ENCODE data around the gene LOXL4. TPM values are rescaled to one million over a fixed set of nuclear protein-coding genes. Genes with fewer than 3 reads are reported as not detected.

The LOXL4 gene
- total and polyA plus RNA-seq, 2 donors (not counting 1 experiment from before 2014, with no cell fraction given): 0.12 TPM; not detected in 1

DNA sequence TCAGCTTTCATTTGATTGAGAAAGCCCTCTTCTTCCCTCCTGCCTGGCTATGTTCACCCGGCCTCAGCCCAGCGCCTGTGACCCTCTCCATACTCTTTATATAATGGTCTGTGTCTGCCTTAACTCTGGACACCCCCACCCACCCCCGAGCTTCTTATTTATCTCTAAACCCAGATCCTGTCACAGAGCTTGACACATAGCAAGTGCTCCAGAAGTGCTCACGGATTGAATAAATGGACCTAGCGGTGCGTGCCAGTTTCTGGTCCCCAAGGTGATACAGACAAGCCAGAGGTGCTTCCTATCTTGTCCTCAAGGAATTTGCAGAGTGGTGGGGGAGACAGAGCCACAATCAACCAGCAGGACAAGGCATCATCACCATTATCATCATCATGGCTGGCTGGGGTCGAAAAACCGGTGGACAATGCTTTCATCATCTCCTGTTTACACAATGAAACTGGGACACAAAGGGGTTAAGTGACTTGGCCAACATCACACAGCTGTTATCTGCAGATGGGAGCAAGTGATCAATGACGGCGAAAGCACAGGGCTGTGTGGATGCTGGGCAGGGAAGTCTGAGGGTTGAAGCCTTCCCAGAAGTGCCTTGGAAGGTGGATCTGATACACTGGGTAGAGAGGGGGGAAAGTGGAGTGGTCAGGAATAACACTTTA lies 2.2 kb upstream of the LOXL4 start:
- POLR2A ChIA-PET: no interaction called here
- CTCF ChIA-PET: no interaction called here
- Histone ChIP-seq H3K4me1 (ENCODE audit: control insufficient read depth in 2 of 2, insufficient read depth in 2 of 2, low read length in 2 of 2) (peaks cover 5 to 11% of the 10 kb centered on the region in 2 donors), H3K27ac (ENCODE audit: low read length in 2 of 2) (no peak overlapping the region), H3K36me3 (replicated peaks in 1 of 2; ENCODE audit: control extremely low read depth in 1 of 2, control insufficient read depth in 1 of 2, extremely low read depth in 1 of 2, insufficient read depth in 2 of 2, low read length in 1 of 2) (no peaks in the 10 kb centered on the region), H3K9me3 (ENCODE audit: control extremely low read depth in 1 of 3, control insufficient read depth in 2 of 3, insufficient read depth in 1 of 3, low read length in 2 of 3) (no peaks in the 10 kb centered on the region), H4K20me1 (ENCODE audit: control insufficient read depth, insufficient read depth, low read length, poor library complexity, severe bottlenecking) (no peaks in the 10 kb centered on the region), H3K79me2 (ENCODE audit: control insufficient read depth, insufficient read depth, low read length) (no peaks in the 10 kb centered on the region), H3K9ac (ENCODE audit: low read length) (no peak overlapping the region), H3K4me3 (ENCODE audit: control extremely low read depth in 1 of 5, extremely low read depth in 1 of 5, insufficient read depth in 1 of 5, low read depth in 2 of 5, low read length in 4 of 5) (no peak overlapping the region), H3K4me2 (replicated peaks; ENCODE audit: low read depth, low read length, poor library complexity, severe bottlenecking) (no peak overlapping the region), H2AFZ (ENCODE audit: insufficient read depth, low read depth, low read length, poor library complexity, severe bottlenecking) (no peak overlapping the region), H3K27me3 (replicated peaks in 1 of 4; ENCODE audit: control extremely low read depth in 1 of 4, control insufficient read depth in 3 of 4, insufficient read depth in 4 of 4, low read length in 3 of 4) (peaks cover 0 to 18% (median 6%) of the 10 kb centered on the region in 4 experiments)
- no peak for DNase-seq
- WGBS (ENCODE audit: insufficient coverage): 81% methylated on average over 10 of the region's 10 CpGs
- H3K4me3 Mint-ChIP-seq: peak overlapping the region; percentile 30
- intact Hi-C loops (cut with micrococcal nuclease): no loop called here
- H3K4me1 Mint-ChIP-seq: peaks cover 8% of the 10 kb centered on the region
- ATAC-seq (ENCODE audit: low read depth): no peak
- H3K9me3 Mint-ChIP-seq (ENCODE audit: insufficient read depth): no peaks in the 10 kb centered on the region
- TF ChIP-seq EZH2 (IDR thresholded peaks at IDR 0.05; ENCODE audit: borderline replicate concordance, insufficient read depth, low read depth, low read length, poor library complexity, severe bottlenecking): no peak
- TF ChIP-seq, protein P1, sequence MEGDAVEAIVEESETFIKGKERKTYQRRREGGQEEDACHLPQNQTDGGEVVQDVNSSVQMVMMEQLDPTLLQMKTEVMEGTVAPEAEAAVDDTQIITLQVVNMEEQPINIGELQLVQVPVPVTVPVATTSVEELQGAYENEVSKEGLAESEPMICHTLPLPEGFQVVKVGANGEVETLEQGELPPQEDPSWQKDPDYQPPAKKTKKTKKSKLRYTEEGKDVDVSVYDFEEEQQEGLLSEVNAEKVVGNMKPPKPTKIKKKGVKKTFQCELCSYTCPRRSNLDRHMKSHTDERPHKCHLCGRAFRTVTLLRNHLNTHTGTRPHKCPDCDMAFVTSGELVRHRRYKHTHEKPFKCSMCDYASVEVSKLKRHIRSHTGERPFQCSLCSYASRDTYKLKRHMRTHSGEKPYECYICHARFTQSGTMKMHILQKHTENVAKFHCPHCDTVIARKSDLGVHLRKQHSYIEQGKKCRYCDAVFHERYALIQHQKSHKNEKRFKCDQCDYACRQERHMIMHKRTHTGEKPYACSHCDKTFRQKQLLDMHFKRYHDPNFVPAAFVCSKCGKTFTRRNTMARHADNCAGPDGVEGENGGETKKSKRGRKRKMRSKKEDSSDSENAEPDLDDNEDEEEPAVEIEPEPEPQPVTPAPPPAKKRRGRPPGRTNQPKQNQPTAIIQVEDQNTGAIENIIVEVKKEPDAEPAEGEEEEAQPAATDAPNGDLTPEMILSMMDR (IDR thresholded peaks at IDR 0.05): no peak
- no peak overlapping the region for H3K27ac Mint-ChIP-seq
- H3K27me3 Mint-ChIP-seq: peaks cover 52% of the 10 kb centered on the region

DNA sequence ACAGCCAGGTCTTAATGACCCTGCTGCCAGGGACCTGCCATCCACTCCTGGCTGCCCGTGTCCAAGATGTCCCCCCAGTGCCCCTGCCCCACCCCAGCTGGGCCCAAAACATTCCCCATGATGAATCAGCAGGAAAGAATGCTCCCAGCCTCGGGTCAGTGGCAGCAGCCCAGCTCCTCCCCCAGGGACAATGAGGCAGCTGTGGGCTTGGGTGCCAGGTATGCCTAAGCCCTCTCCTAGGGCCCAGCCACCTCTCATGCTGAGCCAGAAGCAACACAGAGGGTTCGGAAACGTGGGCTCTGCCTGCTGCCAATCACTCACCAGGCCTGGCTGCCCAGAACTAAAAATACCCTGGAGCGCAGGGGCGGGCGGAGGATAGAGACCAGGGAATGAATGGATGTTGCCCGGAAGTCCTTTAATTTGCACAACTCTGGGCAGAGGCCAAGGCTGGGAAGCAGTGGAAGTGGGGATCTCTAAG lies 1.5 kb upstream of the LOXL4 start:
- H3K4me1 Mint-ChIP-seq: peaks cover 8% of the 10 kb centered on the region
- Histone ChIP-seq H3K4me3 (ENCODE audit: control extremely low read depth in 1 of 5, extremely low read depth in 1 of 5, insufficient read depth in 1 of 5, low read depth in 2 of 5, low read length in 4 of 5) (no peak overlapping the region), H3K36me3 (replicated peaks in 1 of 2; ENCODE audit: control extremely low read depth in 1 of 2, control insufficient read depth in 1 of 2, extremely low read depth in 1 of 2, insufficient read depth in 2 of 2, low read length in 1 of 2) (no peaks in the 10 kb centered on the region), H3K27ac (ENCODE audit: low read length in 2 of 2) (no peak overlapping the region), H3K9me3 (ENCODE audit: control extremely low read depth in 1 of 3, control insufficient read depth in 2 of 3, insufficient read depth in 1 of 3, low read length in 2 of 3) (no peaks in the 10 kb centered on the region), H3K4me2 (replicated peaks; ENCODE audit: low read depth, low read length, poor library complexity, severe bottlenecking) (no peak overlapping the region), H3K9ac (ENCODE audit: low read length) (no peak overlapping the region), H3K27me3 (replicated peaks in 1 of 4; ENCODE audit: control extremely low read depth in 1 of 4, control insufficient read depth in 3 of 4, insufficient read depth in 4 of 4, low read length in 3 of 4) (peaks cover 0 to 18% (median 6%) of the 10 kb centered on the region in 4 experiments), H3K4me1 (ENCODE audit: control insufficient read depth in 2 of 2, insufficient read depth in 2 of 2, low read length in 2 of 2) (peaks cover 5 to 11% of the 10 kb centered on the region in 2 donors), H4K20me1 (ENCODE audit: control insufficient read depth, insufficient read depth, low read length, poor library complexity, severe bottlenecking) (no peaks in the 10 kb centered on the region), H3K79me2 (ENCODE audit: control insufficient read depth, insufficient read depth, low read length) (no peaks in the 10 kb centered on the region), H2AFZ (ENCODE audit: insufficient read depth, low read depth, low read length, poor library complexity, severe bottlenecking) (no peak overlapping the region)
- no peaks in the 10 kb centered on the region for H3K9me3 Mint-ChIP-seq (ENCODE audit: insufficient read depth)
- POLR2A ChIA-PET: no interaction called here
- CTCF ChIA-PET: interaction anchor here (1.4 kb wide), 1 partner anchor 100 kb away, joined by 4 read pairs; no protein-coding TSS in a partner anchor
- DNase-seq (no peak), ATAC-seq (ENCODE audit: low read depth) (no peak)
- peak overlapping the region; percentile 84 for H3K4me3 Mint-ChIP-seq
- intact Hi-C loops (cut with micrococcal nuclease): no loop called here
- H3K27ac Mint-ChIP-seq: no peak overlapping the region
- WGBS (ENCODE audit: insufficient coverage): 66% methylated on average over 8 of the region's 8 CpGs
- TF ChIP-seq, protein P1 (IDR thresholded peaks at IDR 0.05): no peak
- no peak for TF ChIP-seq EZH2 (IDR thresholded peaks at IDR 0.05; ENCODE audit: borderline replicate concordance, insufficient read depth, low read depth, low read length, poor library complexity, severe bottlenecking)
- H3K27me3 Mint-ChIP-seq: peaks cover 50% of the 10 kb centered on the region

Data from B cell (primary cell).